Stimulated activated CD8-positive, alpha-beta memory T cell treated with anti-CD3 and anti-CD28 coated beads, Interleukin-12 subunit alpha, Interleukin-12 subunit beta, amount 100 ng/mL, for 24 hours (primary cell): ENCODE results near the gene FYN.

Experiments used
- DNase-seq: peaks from one replicate; pipeline ENCODE4 v3.0.0-alpha.2; 2020; ENCODE audit errors: extremely low read depth

The FYN gene

GRCh38 chr6:111831408-111831807, 41.8 kb downstream of the FYN start:
- no peak for DNase-seq

GRCh38 chr6:111829998-111830397, 43.3 kb downstream of the FYN start:
- DNase-seq = no peak

GRCh38 chr6:111829581-111829980, 43.7 kb downstream of the FYN start:
- no peak for DNase-seq

DNA sequence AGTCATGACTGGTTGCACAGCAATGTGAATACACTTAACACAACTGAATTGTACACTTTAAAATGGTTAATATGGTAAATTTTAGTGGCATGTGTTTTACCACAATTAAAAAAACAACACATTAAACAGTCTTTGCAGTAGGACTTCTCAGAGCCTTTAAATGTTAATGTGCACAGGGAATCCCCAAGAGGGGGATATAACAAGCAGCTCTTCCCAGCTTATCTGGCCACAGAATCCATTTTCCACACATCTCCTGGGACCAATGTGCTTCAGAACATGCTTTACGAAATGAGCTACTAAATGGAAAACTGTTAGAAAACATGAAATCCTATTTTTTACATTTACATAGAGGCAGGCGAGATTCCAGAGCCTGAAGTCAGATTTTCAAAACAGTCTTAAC, 44.4 kb downstream of the FYN start:
- no peak for DNase-seq

DNA sequence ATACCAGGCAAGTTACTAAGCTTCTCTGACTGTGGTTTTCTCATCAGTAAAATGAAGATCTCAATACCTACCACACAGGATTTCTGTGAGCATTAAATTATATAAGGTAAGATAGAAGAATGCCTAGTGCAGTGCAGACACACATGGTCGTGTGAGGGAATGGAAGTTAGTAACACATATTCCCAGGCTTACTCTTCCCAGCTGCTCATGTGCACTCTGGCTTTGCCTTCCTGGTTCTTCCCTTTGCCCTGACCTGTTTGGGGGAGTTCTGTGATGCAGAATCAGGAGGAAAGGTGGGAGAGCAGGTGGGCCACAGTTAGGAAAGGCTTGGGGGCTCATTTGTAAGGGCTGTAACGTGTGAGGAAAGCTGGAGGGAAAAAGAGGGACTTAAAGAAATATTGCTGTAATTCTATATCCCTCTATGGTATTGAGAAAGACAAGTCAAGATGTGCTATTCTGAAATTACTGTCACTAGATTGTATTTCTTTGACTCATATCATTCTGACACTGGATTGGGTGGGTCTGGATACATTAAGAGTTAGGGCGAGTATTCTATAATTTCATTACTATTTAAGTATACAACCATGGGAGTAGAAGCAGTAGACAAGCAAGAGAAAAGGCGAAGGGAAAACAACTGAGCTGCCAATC, 47.7 kb downstream of the FYN start:
- no peak for DNase-seq

DNA sequence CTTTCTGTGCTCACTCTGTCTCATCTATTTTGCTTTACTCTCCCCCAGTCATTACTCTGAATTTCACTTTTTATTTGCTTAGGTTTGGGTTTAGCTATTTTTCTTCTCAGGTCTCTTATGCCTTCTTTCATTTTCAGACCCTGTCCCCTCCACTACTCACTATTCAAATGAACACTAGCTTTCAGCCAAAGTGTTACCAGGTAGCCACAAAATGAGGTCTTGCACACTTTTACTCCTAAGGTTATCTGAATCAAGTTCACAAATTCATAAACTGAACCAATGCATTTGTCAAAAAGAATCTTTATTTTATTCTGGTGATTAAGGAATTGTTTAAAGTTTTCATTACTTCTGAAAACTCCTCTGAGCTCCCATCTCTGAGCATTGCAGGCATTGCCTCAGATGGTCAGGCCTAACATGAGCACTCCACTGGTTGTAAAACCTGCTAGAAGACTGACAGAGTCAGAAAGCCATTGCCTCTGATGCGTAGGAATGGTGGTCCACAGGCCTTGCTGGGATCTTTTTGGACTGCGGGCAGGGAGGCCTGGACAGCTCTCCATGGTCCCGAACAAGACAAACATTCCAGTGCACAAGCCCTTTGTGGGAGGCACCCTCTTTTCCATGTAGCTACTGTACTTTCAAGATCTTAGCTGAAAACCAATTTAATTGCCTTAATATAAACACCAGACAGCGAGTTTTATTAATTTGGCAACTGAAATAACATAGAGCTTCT, 48.5 kb downstream of the FYN start:
- no peak for DNase-seq

- no peak for DNase-seq
Measured at GRCh38 chr6:111823831-111824607, 49.2 kb downstream of the FYN start.

- DNase-seq = no peak
Measured at GRCh38 chr6:111823012-111823411, 50.2 kb downstream of the FYN start.

DNA sequence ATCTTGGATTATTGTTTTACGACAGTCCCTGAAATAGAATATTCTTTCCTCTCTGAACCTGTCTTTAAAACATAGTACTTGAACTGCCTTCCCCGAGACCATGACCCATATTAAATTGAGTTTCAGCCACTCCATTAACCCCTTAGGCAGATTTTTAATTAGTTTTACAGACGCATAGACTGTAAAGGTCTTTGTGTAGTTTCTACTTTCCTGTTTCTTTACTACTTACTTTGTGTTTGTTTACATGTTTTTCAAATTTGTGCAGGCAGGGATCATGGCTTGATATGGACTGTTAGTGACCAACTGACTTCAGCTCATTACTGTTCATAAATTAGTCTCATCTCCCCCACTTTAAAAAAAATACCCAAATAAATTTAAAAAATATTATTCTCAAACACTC, 53.8 kb downstream of the FYN start:
- no peak for DNase-seq

DNA sequence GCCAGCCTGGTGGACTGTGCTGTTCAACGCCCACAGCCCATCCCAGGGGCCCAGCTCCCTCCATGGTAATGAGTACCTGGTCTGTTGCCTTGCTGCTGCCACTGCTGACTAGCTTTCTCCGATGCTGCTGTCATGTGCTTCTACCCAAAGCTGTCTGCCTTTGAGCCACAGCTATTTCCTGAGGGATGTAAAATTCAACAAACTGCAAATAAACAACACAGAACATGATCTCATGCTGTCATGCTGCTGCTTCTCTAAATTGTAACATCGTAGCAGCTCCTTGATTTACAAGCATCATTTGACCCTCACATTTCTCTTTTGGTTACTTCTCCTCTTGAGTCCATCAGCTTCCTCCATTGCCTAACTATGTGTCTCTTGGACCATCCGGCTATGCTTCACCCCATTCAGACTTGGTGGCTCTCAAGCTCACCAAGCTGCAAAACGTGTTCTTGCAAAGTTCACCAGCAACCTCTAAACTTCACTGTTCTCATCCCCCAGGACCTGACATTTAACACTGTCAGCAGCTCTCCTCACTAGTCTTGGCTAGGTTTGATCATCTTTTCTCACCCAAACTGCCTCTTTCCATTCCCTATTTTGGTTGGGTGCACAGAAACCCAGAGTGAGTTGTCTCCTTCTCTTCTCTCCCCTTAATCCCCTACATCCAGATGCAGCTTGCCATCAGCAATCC, 54.6 kb downstream of the FYN start:
- DNase-seq = no peak

- no peak for DNase-seq
Measured at GRCh38 chr6:111817451-111818120, 55.7 kb downstream of the FYN start.

DNA sequence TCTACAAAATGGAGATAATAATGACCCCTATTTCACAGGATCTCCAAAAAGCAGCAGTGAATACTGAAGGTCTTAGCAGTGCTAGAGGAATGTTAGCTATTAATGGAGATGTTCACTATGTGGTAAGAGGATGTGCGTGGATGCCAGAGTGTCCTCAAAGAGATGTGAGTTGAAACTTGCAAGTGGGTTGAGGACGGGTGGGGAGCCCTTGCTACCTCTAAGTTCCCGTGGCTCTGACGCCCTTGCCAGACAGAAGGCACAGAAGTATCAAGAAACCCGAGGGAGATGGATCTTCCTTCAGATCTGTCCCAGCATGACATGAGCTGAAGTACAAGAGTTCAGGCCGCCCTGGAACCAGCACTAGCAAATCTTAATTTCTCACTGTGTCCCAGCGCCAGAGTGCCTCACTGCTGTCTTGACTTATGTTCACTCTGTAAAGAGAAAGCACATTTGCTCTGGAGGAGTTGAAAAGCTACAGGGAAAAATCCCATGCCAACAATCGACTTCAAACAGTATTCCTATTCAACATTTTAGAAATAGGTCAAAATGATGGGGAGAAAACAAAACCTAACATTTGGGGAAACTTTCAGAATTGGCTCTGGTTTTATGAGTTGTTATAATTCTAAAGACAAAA, 59.5 kb downstream of the FYN start:
- DNase-seq = no peak

DNA sequence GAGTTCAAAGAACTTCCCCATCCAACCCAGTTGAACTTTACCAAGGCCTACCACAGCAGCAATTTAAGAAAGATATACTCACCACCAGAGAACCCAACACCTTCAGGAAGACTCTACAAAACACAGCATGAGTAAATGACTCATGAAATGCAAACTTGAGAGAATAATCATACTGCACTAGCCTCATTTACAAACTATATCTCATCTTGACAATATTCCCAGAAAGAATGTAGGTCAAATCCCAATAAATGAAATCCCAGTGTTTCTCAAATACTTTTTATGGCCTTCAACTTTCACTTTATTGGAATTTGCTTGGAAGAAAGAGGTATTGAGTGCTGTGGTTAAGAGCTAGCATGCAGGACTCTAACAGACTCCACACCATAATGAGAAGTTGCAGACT, 60.0 kb downstream of the FYN start:
- DNase-seq = no peak

- DNase-seq = no peak
Measured at GRCh38 chr6:111812060-111813038, 60.9 kb downstream of the FYN start.

DNA sequence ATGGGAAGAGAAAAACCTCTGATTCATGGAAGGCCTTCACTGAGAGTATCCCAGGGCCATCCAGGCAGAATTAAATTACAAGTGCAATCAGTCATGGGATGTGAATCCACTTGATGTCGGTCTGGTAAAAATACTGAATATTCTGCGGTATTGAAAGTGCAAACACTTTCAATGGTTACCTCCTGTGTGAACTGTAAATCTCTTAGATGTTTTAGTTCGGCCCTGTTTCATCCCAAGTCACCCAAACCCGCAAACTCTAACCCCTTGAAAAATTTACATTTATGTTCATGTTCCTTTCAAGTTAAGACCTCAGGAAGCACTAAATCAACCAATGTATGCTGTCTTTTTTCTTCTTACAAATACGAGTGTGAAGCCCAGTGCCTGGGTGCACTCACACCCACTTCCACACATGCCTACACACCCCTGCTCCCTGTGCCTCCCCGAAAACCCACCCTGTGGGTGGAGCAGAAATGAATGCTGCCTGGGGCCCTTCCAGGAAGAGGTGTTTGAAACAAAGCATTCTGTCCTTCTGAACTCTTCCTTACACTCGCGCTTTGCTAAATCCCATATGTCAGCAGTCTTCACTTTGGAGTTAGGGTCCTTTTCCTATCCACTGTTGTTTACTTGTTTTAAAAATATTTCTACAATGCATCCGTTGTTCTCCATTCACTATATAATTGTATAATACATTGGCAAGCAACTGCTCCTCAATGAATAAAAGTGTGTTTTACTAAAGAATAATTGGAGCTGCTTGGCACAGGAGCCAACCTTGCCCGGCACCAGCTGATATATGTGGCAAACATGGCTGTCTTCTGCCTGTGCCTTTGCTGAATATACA, 62.7 kb downstream of the FYN start:
- DNase-seq = no peak

- no peak for DNase-seq
Measured at GRCh38 chr6:111809766-111810165, 63.5 kb downstream of the FYN start.

- DNase-seq = no peak
Measured at GRCh38 chr6:111809264-111809663, 64.0 kb downstream of the FYN start.

DNA sequence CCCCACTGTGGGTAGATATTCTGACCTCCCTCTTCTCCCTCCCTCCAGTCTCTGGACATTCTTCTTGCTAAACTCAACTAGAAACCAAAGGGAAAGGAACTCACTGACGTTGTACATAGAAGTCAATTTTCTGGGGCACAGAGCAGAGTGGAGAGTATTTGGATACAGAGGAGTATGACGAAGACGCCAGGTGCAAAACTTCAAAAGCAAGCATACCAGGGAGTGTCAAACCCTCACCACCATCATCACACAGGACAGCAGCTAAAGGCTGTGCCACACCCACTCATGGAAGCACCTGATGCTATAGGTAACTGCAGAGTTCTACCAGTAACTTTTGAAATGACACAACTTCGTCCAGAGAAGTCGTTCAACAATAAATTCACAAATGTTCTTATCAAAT, 64.8 kb downstream of the FYN start:
- no peak for DNase-seq
